Pancreas (tissue), 10 donors: ENCODE data around the gene IFI27L2. TPM values are rescaled to one million over a fixed set of nuclear protein-coding genes. Genes with fewer than 3 reads are reported as not detected.

Experiments
- ATAC-seq, 4 donors: fragments of 200-7000 bp; cut with Tn5 transposase; one replicate each; pipeline versions ENCODE4 v1.8.0 to v1.9.1; 2020; ENCODE audit warnings: mild to moderate bottlenecking in 4 of 4, moderate library complexity in 4 of 4
- DNase-seq, 6 donors: peaks; one replicate each; pipeline ENCODE4 v3.0.0-alpha.2; 2020
- FAIRE-seq: peaks from 2 replicates; lab custom pipeline; 2012; peaks lifted over from hg19 to GRCh38; lab: Jason Lieb, UNC
- H3K27ac ChIP-seq, 4 donors: fragments of 200-600 bp; sonication (generic); 1 replicate in 3 of 4; 2 replicates in 1 of 4; pipeline versions ENCODE4 v1.5.0 to v1.8.0; 2020
- H3K27me3 ChIP-seq, 4 donors: fragments of 200-600 bp; one replicate each; pipeline ENCODE4 v1.8.0; 2021
- H3K36me3 ChIP-seq, 3 donors: fragments of 200-600 bp; sonication (generic) in 1 of 3; one replicate each; pipeline versions ENCODE4 v1.5.0 to v1.8.0; 2020 to 2021
- H3K4me1 ChIP-seq, 3 donors: fragments of 200-600 bp; one replicate each; pipeline ENCODE4 v1.8.0; 2021
- H3K4me3 ChIP-seq, 4 donors: fragments of 200-600 bp; sonication (generic) in 2 of 4; one replicate each; pipeline versions ENCODE4 v1.5.0 to v1.8.0; 2020 to 2021
- H3K9me3 ChIP-seq, 4 donors: fragments of 200-600 bp; one replicate each; pipeline ENCODE4 v1.8.0; 2021
- WGBS, 2 donors: extraction: QIAGEN DNeasy Blood & Tissue Kit; methylation state at CpG; one replicate each; pipeline ENCODE4 v1.1.7; 2013; 5-methylcytosine and 5-hydroxymethylcytosine counted together
- intact Hi-C, 3 donors: fragments of 100-400 bp; cut with DNase I; formaldehyde crosslinking; loops; one replicate each; pipeline versions ENCODE4 v1.11.1 to v1.14.2; 2022
- polyA plus RNA-seq, 2 donors: library from polyadenylated mRNA; stranded (reverse); fragments of 200-250 nt; gene quantifications; one replicate each; pipeline ENCODE4 v1.2.3, GENCODE V29; 2013
- total RNA-seq, 6 donors: library from RNA; stranded (reverse); fragmentation: NEBNext Ultra II Directional in 4 of 6; extraction: Animal tissue kit (Norgen Biotek cat#: 25700) in 4 of 6; gene quantifications; one replicate each; pipeline versions ENCODE4 v1.2.1 to v1.2.4, GENCODE V29; 2021 to 2023
- TF ChIP-seq, protein P1 (sequence below), 4 donors: fragments of 200-600 bp; sonication (generic) in 3 of 4; IDR thresholded peaks; one replicate each; pipeline versions ENCODE4 v1.5.0 to v1.8.0; 2021; ENCODE audit warnings: antibody characterized with exemption in 4 of 4
- donor health status: healthy with polysubstance abuse.
- donor health status: DM: no; HTN: no; CAD: no; lungs with moderate emphysema.
- donor health status: DM: no; HTN: no; CAD: no.
- donor health status: control.
- donor health status: control.
- donor health status: Bipolar disorder and iron deficiency.
- donor health status: DM: yes; HTN: yes; CAD: no.
- donor health status: DM: no; HTN: no; CAD: no.
- donor health status: DM: no; HTN: no; CAD: no.
- donor health status: DM: yes; HTN: yes; CAD: no.

IFI27L2 gene
- total and polyA plus RNA-seq, 8 donors, result 5.4 to 90.7 (median 16.2) TPM

DNA sequence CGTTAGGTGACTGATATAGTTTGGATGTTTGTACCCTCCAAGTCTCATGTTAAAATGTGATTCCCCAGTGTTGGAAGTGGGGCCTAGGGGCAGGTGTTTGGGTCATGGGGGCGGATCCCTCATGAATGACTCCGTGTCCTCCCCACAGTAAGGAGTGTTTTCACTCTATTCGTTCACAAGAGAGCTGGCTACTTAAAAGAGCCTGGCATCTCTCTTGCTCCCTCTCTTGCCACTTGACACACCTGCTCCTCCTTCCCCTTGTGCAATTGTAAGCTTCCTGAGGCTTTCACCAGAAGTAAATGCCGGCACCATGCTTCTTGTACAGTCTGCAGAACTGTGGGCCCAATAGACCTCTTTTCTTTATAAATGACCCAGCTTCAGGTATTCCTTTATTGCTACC, 2.6 kb downstream of the IFI27L2 start:
- Histone ChIP-seq H3K4me1 (no peaks in the 10 kb centered on the region), H3K4me3 (no peak overlapping the region), H3K27ac (no peak overlapping the region), H3K36me3 (no peaks in the 10 kb centered on the region), H3K27me3 (peaks cover 0 to 4% (median 0%) of the 10 kb centered on the region in 4 donors), H3K9me3 (no peaks in the 10 kb centered on the region)
- WGBS, 2 donors, result 73% methylated on average over 5 of the region's 5 CpGs
- ATAC-seq (no peak), FAIRE-seq (no peak), DNase-seq (no peak)
- TF ChIP-seq, protein P1, sequence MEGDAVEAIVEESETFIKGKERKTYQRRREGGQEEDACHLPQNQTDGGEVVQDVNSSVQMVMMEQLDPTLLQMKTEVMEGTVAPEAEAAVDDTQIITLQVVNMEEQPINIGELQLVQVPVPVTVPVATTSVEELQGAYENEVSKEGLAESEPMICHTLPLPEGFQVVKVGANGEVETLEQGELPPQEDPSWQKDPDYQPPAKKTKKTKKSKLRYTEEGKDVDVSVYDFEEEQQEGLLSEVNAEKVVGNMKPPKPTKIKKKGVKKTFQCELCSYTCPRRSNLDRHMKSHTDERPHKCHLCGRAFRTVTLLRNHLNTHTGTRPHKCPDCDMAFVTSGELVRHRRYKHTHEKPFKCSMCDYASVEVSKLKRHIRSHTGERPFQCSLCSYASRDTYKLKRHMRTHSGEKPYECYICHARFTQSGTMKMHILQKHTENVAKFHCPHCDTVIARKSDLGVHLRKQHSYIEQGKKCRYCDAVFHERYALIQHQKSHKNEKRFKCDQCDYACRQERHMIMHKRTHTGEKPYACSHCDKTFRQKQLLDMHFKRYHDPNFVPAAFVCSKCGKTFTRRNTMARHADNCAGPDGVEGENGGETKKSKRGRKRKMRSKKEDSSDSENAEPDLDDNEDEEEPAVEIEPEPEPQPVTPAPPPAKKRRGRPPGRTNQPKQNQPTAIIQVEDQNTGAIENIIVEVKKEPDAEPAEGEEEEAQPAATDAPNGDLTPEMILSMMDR (IDR thresholded peaks at IDR 0.05), result no peak
- intact Hi-C loops, result no loop called here

DNA sequence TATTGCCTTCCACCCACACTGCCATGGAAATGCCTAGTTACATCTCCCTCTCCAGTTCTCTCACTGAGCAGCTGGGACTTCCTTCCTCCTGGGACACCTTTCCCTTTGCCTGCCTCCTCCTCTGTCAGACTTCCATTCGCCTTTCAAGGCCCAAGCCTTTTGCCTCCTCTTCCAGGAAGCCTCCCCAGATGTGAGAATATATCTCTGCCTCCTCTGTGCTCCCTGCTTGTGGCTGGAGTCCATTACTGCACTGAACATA, 3.1 kb downstream of the IFI27L2 start:
- Histone ChIP-seq H3K4me3 (no peak overlapping the region), H3K27ac (no peak overlapping the region), H3K9me3 (no peaks in the 10 kb centered on the region), H3K36me3 (no peaks in the 10 kb centered on the region), H3K4me1 (no peaks in the 10 kb centered on the region), H3K27me3 (peaks cover 0 to under 1% (median 0%) of the 10 kb centered on the region in 4 donors)
- 67 to 86% methylated on average over 1 of the region's 1 CpG for WGBS, 2 donors
- DNase-seq (no peak), ATAC-seq (no peak), FAIRE-seq (no peak)
- intact Hi-C loops, result no loop called here
- TF ChIP-seq, protein P1 (IDR thresholded peaks at IDR 0.05), result no peak

DNA sequence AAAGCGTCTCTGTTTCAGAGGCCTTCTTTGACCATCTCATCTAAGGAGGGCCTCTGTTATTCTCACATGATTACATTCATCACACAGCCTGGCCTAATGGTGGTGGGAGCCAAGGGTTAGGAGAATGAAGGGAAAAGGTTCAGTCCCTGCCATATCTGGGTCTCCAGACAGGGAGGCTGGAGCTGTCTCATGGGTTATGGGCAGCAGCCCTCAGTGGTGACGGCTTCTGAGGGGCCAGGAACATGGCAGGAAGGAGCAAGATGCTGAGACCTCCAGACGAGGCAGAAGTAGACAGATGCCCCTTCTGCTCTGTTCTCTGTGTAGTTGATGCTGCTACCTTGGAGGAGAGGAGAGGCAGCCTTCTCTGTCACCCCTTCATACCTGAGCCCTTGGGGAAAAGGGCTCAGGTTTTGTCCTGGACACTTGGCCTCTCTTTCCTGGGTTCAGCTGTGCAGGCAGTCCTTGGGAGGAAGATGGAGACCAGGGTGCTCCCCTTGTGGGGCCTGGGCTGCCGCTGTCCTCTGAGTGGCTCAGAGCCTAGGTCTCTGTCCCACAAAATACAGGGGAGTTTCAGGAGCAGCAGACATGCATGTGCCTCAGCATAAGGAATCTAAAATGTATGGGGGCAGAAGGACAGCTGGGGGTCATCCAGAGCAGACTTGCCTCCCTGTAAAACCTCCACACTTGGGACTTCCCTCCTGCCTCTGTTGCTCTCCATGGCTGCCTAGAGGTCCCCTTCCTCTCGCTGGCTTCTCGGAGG, 3.6 kb downstream of the IFI27L2 start:
- H3K36me3 ChIP-seq, result no peaks in the 10 kb centered on the region
- no peak overlapping the region for H3K4me3 ChIP-seq
- no peaks in the 10 kb centered on the region for H3K4me1 ChIP-seq
- intact Hi-C loops, result no loop called here
- FAIRE-seq, result no peak
- no peaks in the 10 kb centered on the region for H3K9me3 ChIP-seq
- no peak for DNase-seq
- 83 to 86% methylated on average over 6 of the region's 6 CpGs for WGBS, 2 donors
- H3K27me3 ChIP-seq, result no peaks in the 10 kb centered on the region
- no peak for ATAC-seq
- no peak overlapping the region for H3K27ac ChIP-seq
- TF ChIP-seq, protein P1 (IDR thresholded peaks at IDR 0.05), result no peak

DNA sequence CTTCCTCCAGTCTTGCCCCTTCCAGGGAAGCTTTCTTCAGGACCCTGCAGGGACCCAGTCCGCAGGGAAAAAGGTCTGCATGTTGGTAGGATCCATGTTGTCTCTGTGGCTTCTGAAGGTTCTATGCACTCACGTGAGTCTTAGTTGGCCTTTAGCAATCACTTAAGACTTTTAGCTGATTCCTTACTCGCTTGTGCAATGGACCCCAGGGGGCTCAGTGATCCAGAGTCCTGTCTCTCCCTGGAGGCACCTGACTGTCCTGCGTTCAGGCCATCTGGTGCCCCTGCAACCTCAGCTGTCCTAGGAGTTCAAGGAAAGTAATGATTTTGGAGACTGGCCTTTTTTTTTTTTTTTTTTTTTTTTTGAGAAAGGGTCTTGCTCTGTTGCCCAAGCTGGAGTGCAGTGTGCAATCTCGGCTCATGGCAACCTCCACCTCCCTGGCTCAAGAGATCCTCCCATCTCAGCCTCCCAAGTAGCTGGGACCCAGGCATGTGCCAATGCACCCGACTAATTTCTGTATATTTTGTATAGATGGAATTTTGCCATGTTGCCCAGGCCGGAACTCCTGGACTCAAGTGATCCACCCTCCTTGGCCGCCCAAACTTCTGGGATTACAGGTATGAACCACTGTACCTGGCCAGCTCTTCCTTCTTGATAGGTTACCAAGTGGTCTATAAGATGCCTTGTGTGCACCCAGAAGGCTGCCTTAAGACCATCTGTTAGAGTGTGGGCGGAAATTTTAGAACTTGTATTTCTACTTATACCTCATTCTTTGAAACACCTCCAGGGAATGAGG, 4.6 kb downstream of the IFI27L2 start:
- 81 to 82% methylated on average over 9 of the region's 9 CpGs for WGBS, 2 donors
- no peak for ATAC-seq
- Histone ChIP-seq H3K4me1 (no peaks in the 10 kb centered on the region), H3K9me3 (no peaks in the 10 kb centered on the region), H3K4me3 (no peak overlapping the region), H3K36me3 (no peaks in the 10 kb centered on the region), H3K27ac (no peak overlapping the region), H3K27me3 (no peaks in the 10 kb centered on the region)
- FAIRE-seq, result no peak
- intact Hi-C loops, result no loop called here
- TF ChIP-seq, protein P1 (IDR thresholded peaks at IDR 0.05), result no peak
- DNase-seq, result peak in 2 of 6 donors; percentile 5 to 10

DNA sequence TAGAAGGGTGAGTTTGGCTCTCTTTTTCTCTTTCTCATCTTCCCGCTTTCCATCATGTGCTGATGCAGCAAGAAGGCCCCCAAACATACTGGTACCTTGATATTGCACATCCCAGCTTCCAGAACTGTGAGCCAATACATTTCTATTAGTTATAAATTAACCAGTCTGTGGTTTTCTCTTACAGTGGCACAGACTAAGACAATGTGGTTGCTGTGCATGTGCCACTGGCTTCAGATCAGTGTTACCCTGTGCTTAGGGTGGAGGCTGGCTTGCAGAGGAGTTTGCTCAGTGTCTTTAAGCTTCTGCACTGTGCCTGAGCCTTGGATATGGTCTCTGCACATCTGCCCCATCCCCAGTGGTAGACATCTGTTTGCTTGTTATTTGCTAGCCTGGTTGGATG, 5.5 kb downstream of the IFI27L2 start:
- H3K9me3 ChIP-seq, result no peaks in the 10 kb centered on the region
- ATAC-seq (peak in 1 of 4 donors; percentile 61), FAIRE-seq (no peak), DNase-seq (no peak)
- intact Hi-C loops, result no loop called here
- H3K27ac ChIP-seq, result no peak overlapping the region
- H3K4me3 ChIP-seq, result no peak overlapping the region
- WGBS, 2 donors, result 81 to 88% methylated on average over 1 of the region's 1 CpG
- TF ChIP-seq, protein P1 (IDR thresholded peaks at IDR 0.05), result no peak
- H3K4me1 ChIP-seq, result no peaks in the 10 kb centered on the region
- H3K27me3 ChIP-seq, result no peaks in the 10 kb centered on the region
- H3K36me3 ChIP-seq, result no peaks in the 10 kb centered on the region
